Measurements from ENCODE around the gene GPN2.

GPN2 gene

DNA sequence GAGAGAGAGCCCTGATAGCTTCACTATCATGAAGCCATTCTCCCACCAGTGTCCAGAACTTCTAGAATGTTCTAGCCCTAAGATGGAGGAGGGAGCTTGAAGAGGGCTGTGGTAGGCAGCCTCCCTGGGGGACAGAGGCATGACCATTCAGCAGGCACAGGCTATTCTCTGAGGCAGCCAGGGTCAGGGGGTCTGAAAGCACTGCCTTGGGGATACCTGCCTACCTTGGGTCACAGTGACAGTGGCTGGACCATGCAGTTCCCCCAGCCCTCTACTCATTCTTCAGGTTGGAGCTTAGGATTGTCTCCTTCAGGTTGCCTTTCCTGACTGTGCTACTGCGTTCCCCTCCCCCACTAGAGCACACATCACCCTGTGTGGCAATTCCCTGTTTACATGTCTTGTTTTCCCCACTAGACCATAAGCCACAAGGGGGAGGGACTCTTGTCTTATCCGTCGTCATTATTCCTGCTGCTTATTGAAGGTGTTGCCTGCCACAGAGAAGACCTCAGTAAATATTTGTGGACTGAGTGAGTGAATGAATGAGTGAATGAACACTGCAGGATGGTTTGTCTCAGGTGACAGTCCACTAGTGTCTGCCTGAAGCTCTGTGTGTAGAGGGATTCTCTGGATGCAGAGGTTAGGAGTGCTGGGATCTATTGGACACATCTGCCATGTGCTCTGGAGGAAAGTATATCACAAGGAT is 58.4 kb downstream of the GPN2 start:
- DNase-seq (ENCODE audit: low read depth): no peak

DNA sequence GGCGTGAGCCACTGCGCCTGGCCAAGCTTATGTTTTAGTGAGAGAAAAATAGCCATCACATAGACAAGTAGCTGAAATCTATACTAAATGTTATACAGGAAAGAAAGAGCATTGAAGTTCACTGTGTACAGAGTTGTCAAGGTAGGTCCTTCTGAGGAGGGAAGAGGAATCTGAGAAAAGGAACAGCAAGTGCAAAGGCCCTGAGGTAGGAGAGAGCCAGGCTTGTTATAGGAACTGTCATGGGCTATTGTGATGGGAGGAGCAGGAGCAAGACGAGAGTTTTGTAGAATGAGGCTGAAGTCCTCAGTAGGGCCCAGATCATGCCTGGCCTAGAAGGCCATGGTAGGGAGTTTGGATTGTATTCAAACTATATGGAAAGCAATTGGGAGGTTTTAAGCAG is 59.0 kb downstream of the GPN2 start:
- DNase-seq (ENCODE audit: low read depth): no peak

DNA sequence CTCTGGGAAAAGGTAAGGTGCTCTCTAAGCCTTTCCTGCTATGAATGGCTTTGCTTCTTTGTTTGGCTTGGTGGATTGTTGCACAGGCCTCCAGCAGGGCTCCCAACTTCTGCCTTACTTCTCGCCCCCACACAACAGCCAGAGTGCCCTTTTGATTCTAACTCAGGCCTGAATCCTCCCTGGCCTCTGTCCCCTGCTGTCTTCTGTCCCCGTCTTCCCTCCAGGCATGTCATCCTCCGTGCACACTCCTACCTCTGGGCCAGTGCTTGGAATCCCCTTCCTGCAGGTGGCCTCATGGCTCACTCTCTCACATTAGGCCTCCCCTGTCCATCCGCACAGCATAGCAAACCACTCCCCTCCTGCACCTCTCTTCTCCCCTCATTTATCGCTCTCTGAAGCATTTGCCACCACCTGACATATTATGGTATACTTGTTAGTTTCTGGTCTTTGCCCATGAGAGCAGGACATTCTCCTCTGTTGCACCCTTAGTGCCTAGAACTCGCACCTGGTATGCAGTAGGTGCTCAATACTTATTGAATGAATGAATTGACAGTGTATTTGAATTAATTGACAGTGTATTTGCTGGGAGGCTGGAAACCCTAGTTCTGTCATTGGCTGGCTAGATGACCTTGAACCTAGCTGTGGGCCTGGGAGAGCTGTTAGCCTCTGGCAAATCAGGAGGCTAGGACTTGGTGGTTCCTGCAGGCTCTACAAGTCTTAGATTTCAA is 60.7 kb downstream of the GPN2 start:
- DNase-seq (ENCODE audit: low read depth): no peak

DNA sequence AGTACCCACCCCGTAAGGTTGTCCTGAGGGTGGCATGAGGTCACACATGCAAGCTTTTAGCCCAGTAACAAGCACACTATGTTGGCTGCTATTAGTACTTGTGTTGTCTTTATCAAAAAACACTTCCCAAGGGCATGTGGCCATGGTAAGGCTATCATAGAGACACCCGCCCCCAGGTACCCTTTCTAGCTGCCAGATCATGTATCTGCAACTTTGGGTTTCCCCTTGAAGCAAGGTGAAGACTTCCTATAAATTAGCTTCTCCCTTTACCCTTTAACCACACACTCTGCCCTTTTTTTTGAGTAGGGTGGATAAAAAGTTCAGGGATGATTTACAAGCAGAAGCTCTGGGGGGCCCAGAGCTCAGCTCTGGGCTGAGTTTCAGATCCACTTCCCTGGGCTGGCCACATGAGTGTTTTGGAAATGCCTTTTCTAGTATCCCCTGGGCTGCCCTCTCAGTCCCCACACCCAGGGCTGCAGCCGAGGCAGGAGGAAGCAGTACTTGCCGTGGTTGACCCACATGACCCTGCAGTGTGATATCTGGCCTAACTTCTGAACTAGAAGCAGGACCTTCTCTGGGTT is 61.6 kb downstream of the GPN2 start:
- no peak for DNase-seq (ENCODE audit: low read depth)

DNA sequence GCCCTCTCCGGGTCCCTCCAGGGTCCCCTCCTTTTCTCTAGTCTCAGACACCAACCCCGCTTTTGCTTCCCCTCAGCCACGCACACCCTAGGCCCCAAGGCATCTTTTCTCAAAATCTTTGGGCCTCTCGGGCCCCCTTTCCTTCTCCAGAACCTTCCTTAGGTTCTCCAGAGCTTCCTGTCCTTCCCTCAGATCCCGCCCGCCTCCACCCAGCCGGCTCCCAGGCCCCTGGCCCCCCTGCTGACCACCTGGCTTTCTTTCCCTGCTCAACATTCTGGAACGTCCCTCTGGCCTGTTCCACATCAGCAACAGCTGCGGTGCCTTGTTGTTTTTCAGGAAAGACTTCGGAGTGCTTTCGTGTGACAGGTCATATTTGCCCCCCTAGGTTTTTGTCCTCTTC is 62.4 kb downstream of the GPN2 start:
- no peak for DNase-seq (ENCODE audit: low read depth)

DNA sequence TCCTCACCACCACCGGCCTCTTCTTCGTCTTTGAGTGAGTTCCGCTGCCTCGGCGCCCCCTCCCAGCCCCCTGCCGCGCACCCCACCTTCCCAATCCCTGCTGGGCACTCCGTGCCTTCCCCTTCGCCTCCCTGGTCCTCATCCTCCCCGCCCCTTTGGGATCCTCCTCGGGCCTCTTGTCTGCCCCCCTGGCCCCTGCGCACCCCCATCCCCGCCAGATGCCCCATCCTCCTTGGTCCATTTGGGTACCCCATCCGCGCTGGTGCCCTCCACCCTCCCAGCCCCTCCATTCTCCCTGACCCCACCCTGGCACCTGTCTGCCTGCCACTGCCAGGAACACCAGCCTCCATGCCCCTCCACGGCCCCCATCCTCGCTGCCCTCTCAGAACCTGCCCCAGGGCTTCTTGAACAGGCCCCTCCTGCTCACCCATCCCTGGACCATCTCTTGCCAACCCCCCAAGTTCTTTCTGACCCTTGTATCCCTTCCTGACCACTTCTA is 62.9 kb downstream of the GPN2 start:
- no peak for DNase-seq (ENCODE audit: low read depth)

DNA sequence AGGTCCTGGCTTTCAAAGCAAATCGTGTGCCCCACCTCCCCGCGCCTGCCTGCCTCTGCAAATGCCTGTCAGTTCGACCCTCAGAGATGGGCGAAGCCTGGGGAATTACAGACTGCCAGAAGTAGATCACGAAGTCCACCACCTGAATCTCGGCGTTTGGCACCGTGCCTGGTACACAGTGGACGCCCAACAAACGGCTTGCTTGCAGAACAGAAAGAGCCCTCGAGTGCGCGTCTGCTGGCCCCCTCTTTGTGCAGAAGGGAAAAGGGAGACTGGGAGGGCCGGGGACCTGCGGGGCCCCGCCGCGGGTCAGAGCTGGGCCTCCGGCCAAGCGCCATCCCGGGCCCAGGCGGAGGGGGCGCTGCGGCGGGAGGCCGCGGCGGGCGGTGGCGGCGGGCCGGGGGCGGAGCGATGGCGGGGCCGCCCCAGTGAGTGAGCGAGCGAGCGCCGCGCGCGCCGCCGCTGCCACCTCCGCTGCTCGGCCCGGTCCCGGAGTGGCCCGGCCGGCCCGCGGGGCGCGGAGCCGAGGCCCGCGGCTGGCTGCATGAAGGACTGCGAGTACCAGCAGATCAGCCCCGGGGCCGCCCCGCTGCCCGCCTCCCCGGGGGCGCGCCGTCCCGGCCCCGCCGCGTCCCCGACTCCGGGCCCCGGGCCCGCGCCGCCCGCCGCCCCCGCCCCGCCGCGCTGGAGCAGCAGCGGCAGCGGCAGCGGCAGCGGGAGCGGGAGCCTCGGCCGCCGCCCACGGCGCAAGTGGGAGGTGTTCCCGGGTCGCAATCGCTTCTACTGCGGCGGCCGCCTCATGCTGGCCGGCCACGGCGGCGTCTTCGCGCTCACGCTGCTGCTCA is 63.6 kb downstream of the GPN2 start, which contains the start of gene ZDHHC18:
ZDHHC18 (plus strand) TSS at position 428 of the 845 bp plus-strand sequence; CDS start at position 545, 117 bp downstream.
- DNase-seq (ENCODE audit: low read depth): peak; percentile 60

All from activated T-cell treated with anti-CD3 and anti-CD28 coated beads for 1 hour (primary cell).